HG03196 (cell line): ENCODE results near the gene ANGPTL8.

Experiments used
- ATAC-seq: cut with Tn5 transposase; IDR thresholded peaks from one replicate; pipeline ENCODE4 v1.9.1; 2021; ENCODE audit not compliant: unreplicated experiment

The ANGPTL8 gene

DNA sequence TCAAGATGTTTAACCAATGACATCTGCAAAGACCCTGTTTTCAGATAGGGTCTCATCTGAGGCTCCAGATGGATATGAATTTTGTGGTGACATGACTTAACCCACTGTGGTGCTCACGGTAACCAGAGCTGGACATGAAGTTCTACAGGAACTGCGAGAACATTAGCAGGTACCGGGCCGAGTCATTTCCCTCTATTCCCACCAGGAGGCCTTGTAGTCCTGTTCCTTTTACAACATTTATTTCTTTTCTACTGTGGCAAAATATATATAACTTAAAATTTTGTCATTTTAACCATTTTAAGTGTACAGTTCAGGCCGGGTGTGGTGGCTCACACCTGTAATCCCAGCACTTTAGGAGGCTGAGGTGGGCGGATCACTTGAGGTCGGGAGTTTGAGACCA, 48.9 kb downstream of the ANGPTL8 start:
- no peak for ATAC-seq

DNA sequence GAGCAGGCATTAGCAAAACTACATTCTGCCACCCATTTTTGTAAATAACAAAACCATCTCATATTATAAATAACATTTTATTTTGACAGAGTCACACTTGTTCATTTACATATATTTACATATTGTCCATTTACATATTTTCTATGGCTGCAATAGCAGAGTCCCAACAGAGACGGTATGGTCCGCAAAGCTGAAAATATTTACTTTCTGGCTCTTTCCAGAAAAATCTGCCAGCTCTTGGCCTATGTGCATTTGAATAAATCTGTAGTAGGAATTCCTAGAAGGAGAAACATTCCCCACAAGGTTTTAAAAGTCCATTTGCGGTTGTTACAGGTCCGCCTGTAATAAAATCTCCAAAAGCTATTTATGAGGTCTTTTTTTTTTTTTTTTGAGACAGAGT, 50.8 kb downstream of the ANGPTL8 start:
- ATAC-seq = no peak

DNA sequence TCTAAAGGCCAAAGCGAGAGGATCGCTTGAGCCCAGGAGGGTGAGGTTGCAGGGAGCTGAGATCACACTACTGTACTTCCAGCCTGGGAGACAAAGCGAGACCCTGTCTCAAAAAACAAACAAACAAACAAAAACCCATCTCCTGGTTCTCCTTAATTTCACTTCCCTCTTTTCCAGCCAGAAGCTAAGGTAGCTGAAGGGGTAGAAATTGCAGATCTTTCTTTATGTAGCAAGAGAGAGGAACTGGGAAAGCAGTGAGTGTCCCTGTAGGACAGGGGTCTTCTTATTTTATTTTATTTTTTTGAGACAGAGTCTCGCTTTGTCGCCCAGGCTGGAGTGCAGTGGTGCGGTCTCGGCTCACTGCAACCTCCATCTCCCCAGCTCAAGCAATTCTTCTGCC, 52.0 kb downstream of the ANGPTL8 start:
- no peak for ATAC-seq
